Loucy (cell line): ENCODE measurements around the gene SYCP1.

Experiments used
- EZH2phosphoT487 ChIP-seq: fragments of 200-600 bp; IDR thresholded peaks from 2 replicates; pipeline ENCODE4 v1.6.1; 2018; ENCODE audit warnings: antibody characterized with exemption, mild to moderate bottlenecking, moderate library complexity, borderline replicate concordance
- TF ChIP-seq, protein P1 (sequence below): fragments of 200-600 bp; sonication (generic); conservative IDR thresholded peaks from 2 replicates; pipeline ENCODE4 v1.5.1; 2014; ENCODE audit warnings: mild to moderate bottlenecking, antibody characterized with exemption, low read length

DNA sequence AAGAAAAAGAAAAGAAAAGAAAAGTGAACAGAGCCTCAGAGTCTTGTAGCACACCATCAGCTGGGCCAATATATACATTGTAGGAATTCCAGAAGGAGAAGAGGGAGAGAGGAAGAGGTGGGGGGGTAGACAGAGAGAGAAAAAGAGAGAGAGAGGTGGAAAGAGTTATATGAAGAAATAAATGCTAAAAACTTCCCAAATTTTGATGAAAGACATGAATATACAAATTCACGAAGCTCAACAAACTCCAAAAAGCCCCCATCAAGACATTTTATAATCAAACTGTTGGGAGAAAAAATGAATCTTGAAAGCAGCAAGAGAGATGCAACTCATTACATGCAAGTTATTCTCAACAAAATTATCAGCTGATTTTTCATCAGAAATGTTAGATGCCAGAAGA, 133.4 kb downstream of the SYCP1 start:
- TF ChIP-seq, protein P1, sequence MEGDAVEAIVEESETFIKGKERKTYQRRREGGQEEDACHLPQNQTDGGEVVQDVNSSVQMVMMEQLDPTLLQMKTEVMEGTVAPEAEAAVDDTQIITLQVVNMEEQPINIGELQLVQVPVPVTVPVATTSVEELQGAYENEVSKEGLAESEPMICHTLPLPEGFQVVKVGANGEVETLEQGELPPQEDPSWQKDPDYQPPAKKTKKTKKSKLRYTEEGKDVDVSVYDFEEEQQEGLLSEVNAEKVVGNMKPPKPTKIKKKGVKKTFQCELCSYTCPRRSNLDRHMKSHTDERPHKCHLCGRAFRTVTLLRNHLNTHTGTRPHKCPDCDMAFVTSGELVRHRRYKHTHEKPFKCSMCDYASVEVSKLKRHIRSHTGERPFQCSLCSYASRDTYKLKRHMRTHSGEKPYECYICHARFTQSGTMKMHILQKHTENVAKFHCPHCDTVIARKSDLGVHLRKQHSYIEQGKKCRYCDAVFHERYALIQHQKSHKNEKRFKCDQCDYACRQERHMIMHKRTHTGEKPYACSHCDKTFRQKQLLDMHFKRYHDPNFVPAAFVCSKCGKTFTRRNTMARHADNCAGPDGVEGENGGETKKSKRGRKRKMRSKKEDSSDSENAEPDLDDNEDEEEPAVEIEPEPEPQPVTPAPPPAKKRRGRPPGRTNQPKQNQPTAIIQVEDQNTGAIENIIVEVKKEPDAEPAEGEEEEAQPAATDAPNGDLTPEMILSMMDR, result no peak
- TF ChIP-seq EZH2phosphoT487, result no peak
